ENCODE measurements around the gene PTAR1. TPM values are rescaled to one million over a fixed set of nuclear protein-coding genes. Genes with fewer than 3 reads are reported as not detected.

The PTAR1 gene, protein sequence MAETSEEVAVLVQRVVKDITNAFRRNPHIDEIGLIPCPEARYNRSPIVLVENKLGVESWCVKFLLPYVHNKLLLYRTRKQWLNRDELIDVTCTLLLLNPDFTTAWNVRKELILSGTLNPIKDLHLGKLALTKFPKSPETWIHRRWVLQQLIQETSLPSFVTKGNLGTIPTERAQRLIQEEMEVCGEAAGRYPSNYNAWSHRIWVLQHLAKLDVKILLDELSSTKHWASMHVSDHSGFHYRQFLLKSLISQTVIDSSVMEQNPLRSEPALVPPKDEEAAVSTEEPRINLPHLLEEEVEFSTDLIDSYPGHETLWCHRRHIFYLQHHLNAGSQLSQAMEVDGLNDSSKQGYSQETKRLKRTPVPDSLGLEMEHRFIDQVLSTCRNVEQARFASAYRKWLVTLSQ
- total RNA-seq: 29.5 and 41.2 TPM in 2 replicates

DNA sequence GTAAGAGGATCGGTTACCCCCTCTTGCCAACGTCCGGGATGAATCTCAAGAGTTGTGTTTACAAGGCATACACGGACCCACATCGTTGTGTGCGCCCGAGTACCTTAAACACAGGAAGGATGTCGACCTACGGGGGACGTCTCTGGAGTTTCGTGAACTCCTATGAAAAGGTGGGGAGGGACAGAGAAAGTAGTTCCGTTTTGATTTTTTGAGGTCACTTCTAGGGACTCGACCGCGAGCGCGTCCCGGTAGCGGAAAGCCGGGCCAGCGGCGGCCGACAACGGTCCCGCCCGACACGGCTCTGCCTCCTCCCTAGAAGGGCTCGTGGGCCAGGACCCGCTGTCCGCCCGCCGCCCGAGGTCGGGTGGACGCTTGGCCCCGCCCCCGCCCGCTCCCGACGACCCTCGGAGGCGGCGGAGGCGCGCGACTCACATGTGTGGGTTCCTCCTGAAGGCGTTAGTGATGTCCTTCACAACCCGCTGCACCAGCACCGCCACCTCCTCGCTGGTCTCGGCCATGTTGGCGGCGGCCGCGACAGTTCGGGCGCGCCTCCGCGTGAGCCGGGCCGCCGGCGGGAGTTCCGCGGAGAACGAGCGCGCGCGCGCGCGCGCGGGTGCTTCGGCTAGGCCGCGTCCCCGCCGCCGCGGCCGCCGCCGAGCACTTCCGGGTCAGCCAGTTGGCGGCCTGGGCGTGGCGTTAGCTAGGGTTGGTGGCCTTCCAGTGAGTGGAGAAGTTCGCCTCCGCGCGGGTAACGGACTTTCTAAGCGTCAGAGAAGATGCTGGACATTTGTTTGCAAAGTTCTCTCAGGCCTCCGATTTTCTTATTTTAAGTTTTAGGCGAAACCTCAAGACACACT lies at the start of gene PTAR1:
Gene PTAR1, minus strand, starts transcription at position 591 of the 857 bp plus-strand sequence. Its CDS starts 73 bp downstream, at position 518.

DNA sequence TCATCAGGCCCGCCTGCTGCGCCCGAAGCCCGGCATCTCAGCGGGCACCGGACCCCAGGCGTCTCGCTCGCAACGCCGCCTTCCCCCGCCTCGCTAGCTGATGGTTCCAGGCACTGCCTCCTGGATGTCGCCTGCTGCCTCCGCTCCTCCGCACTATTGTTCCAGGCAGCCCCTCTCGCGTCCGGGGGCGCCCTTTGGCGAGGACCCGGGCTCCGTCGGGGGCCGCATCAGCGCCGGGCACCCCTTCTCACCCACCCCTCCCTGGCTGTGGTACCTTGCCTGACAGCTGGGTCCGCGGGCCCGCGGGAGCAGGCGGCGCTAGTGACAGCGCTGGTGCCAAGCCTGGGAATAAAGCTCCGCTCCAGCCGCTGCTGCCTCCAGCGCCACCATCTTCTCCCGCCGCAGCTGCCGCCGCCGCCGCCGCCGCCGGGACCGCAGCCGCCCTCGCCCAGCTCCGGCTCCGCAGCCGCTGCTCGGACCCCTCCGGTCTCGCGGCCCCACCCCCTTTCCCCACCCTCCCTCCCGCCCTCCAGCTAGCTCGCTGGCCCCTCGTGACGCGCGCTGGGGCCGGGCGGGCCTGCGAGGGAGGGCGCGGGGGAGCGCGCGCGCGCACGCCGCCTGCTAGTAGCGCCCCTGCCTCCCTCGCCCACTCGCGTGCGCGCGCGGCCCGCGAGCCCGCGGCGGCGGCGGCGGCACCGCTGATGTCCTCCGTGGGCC lies 87.8 kb downstream of the PTAR1 start, which contains the start of gene APBA1:
Gene APBA1, minus strand, starts transcription at position 493 of the 717 bp plus-strand sequence.

Other genes starting within 250 kb of the PTAR1 start
- gene APBA1, start 87.6 kb downstream of the PTAR1 start, total RNA-seq: 1.1 and 8.0 TPM in 2 replicates
- gene CFAP95, start 60.8 kb upstream of the PTAR1 start, total RNA-seq: 0.51 TPM in 1 of 2 replicates, not detected in the other